Measurements from ENCODE around the gene PHKB.
"Not testable (repeated sequence)": the region's sequence is repeated elsewhere in the genome, so short reads cannot be mapped to it uniquely, and the experiment has no call there.

DNA sequence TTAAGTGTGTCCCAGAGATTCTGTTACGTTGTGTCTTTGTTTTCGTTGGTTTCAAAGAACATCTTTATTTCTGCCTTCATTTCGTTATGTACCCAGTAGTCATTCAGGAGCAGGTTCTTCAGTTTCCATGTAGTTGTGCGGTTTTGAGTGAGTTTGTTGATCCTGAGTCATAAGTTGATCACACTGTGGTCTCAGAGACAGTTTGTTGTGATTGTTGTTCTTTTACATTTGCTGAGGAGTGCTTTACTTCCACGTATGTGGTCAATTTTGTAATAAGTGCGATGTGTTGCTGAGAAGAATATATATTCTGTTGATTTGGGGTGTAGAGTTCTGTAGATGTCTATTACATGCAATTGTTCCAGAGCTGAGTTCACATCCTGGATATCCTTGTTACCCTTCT lies 83.1 kb downstream of the PHKB start:
- TF ChIP-seq, protein P1, sequence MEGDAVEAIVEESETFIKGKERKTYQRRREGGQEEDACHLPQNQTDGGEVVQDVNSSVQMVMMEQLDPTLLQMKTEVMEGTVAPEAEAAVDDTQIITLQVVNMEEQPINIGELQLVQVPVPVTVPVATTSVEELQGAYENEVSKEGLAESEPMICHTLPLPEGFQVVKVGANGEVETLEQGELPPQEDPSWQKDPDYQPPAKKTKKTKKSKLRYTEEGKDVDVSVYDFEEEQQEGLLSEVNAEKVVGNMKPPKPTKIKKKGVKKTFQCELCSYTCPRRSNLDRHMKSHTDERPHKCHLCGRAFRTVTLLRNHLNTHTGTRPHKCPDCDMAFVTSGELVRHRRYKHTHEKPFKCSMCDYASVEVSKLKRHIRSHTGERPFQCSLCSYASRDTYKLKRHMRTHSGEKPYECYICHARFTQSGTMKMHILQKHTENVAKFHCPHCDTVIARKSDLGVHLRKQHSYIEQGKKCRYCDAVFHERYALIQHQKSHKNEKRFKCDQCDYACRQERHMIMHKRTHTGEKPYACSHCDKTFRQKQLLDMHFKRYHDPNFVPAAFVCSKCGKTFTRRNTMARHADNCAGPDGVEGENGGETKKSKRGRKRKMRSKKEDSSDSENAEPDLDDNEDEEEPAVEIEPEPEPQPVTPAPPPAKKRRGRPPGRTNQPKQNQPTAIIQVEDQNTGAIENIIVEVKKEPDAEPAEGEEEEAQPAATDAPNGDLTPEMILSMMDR (conservative IDR thresholded peaks at IDR 0.05 in 1 of 2, IDR thresholded peaks at IDR 0.05 in 1 of 2; ENCODE audit: extremely low read depth in 1 of 2, insufficient read depth in 1 of 2, low read depth in 1 of 2, low read length in 2 of 2): not testable (repeated sequence)
- not testable (repeated sequence) for TF ChIP-seq EZH2 (IDR thresholded peaks at IDR 0.05; ENCODE audit: borderline replicate concordance, low read length)

Data from mammary epithelial cell (primary cell).